Measurements from ENCODE around the gene KRTAP9-3.

GRCh38 chr17:41271858-41272257, 39.6 kb downstream of the KRTAP9-3 start:
- TF ChIP-seq SREBF1 (IDR thresholded peaks at IDR 0.05; ENCODE audit: low read length): no peak
- no peak for TF ChIP-seq CHD1 (IDR thresholded peaks at IDR 0.05; ENCODE audit: low read depth, low read length)
